Gastroesophageal sphincter (tissue), 4 donors: Measurements from ENCODE around the gene NRG2. TPM values are rescaled to one million over a fixed set of nuclear protein-coding genes. Genes with fewer than 3 reads are reported as not detected.

ENCODE experiments used
- ATAC-seq: fragments of 150-250 bp; one replicate; pipeline ENCODE4 v1.9.1; 2016; ENCODE audit warnings: mild to moderate bottlenecking, moderate library complexity
- H3K27ac ChIP-seq, 4 donors: fragments of 200-600 bp; sonication (generic) in 3 of 4; 1 replicate in 3 of 4; 2 replicates in 1 of 4; pipeline ENCODE4 v1.5.1; 2016 to 2019
- H3K27me3 ChIP-seq: fragments of 200-600 bp; sonication (generic); one replicate; pipeline ENCODE4 v1.5.1; 2019
- H3K36me3 ChIP-seq, 2 donors: fragments of 200-600 bp; sonication (generic); one replicate each; pipeline ENCODE4 v1.5.1; 2019; ENCODE audit warnings: control low read depth in 1 of 2
- H3K4me1 ChIP-seq, 3 donors: fragments of 200-600 bp; sonication (generic); 1 replicate in 2 of 3; 2 replicates in 1 of 3; pipeline ENCODE4 v1.5.1; 2016 to 2019; ENCODE audit warnings: control low read depth in 2 of 3
- H3K4me3 ChIP-seq, 2 donors: fragments of 200-600 bp; sonication (generic); one replicate each; pipeline ENCODE4 v1.5.1; 2019; ENCODE audit warnings: mild to moderate bottlenecking in 1 of 2, moderate library complexity in 1 of 2
- H3K9me3 ChIP-seq, 3 donors: fragments of 200-600 bp; sonication (generic); one replicate each; pipeline ENCODE4 v1.5.1; 2017 to 2019; ENCODE audit warnings: control low read depth in 2 of 3
- EP300 ChIP-seq: sonication (generic); formaldehyde crosslinking; IDR thresholded peaks from one replicate; pipeline ENCODE4 v1.6.1; 2017; ENCODE audit warnings: antibody characterized with exemption, mild to moderate bottlenecking
- POLR2A ChIP-seq, 2 donors: fragments of 450-650 bp; IDR thresholded peaks; one replicate each; pipeline ENCODE4 v1.6.1; 2017; ENCODE audit warnings: antibody characterized with exemption in 2 of 2, mild to moderate bottlenecking in 2 of 2, moderate library complexity in 1 of 2
- POLR2AphosphoS5 ChIP-seq: sonication (generic); formaldehyde crosslinking; IDR thresholded peaks from one replicate; pipeline ENCODE4 v1.6.1; 2017; ENCODE audit warnings: antibody characterized with exemption
- WGBS, 2 donors: methylation state at CpG; one replicate each; pipeline ENCODE4 v1.1.5; 2018; ENCODE audit warnings: low coverage in 1 of 2; 5-methylcytosine and 5-hydroxymethylcytosine counted together
- total RNA-seq, 4 donors: library from RNA; depleted of rRNA; stranded (reverse); fragments of >200 nt; gene quantifications; one replicate each; pipeline ENCODE4 v1.1.0, GENCODE V29; 2016
- TF ChIP-seq, protein P1 (sequence below), 4 experiments: fragments of 200-600 bp in 2 of 4; fragments of 450-650 bp in 2 of 4; sonication (generic) in 1 of 4; IDR thresholded peaks; one replicate each; pipeline ENCODE4 v1.5.1; 2017 to 2019; ENCODE audit warnings: antibody characterized with exemption in 4 of 4, mild to moderate bottlenecking in 2 of 4, moderate library complexity in 2 of 4

The NRG2 gene
- total RNA-seq, 4 donors from 2014 or later: 3.2 to 7.6 (median 5.1) TPM

DNA sequence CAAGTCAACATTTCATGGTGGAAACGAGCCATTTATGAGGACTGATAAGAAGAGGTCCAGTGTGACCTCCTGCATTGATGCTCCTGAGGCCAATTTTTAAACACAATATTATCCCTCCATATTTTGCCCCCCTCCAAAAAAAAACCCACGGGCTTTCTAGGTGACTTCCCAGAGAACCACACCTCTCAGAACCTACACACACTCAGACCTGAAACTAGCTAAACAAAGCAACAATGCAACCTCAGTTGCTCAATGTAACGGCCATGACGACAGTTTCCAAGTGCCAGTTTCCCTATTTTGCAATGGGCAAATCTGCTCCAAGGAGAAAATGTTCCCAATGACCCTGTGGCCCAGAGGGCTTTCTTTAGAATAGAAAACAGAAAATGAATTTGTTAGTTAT, 3.5 kb downstream of the NRG2 start:
- no peaks in the 10 kb centered on the region for H3K36me3 ChIP-seq
- H3K27me3 ChIP-seq: no peaks in the 10 kb centered on the region
- H3K4me3 ChIP-seq: no peak overlapping the region
- H3K9me3 ChIP-seq: no peaks in the 10 kb centered on the region
- ATAC-seq: peak; percentile 26
- peaks cover 0 to 76% (median 11%) of the 10 kb centered on the region in 3 donors for H3K4me1 ChIP-seq
- peak overlapping the region; percentile 40 to 84 (median 69) for H3K27ac ChIP-seq
- WGBS, 2 donors: 64 to 83% methylated on average over 2 to 4 of the region's 4 CpGs
- TF ChIP-seq POLR2AphosphoS5 (peak; percentile 62), EP300 (no peak), POLR2A (IDR thresholded peaks at IDR 0.05) (no peak)
- TF ChIP-seq, protein P1, sequence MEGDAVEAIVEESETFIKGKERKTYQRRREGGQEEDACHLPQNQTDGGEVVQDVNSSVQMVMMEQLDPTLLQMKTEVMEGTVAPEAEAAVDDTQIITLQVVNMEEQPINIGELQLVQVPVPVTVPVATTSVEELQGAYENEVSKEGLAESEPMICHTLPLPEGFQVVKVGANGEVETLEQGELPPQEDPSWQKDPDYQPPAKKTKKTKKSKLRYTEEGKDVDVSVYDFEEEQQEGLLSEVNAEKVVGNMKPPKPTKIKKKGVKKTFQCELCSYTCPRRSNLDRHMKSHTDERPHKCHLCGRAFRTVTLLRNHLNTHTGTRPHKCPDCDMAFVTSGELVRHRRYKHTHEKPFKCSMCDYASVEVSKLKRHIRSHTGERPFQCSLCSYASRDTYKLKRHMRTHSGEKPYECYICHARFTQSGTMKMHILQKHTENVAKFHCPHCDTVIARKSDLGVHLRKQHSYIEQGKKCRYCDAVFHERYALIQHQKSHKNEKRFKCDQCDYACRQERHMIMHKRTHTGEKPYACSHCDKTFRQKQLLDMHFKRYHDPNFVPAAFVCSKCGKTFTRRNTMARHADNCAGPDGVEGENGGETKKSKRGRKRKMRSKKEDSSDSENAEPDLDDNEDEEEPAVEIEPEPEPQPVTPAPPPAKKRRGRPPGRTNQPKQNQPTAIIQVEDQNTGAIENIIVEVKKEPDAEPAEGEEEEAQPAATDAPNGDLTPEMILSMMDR (IDR thresholded peaks at IDR 0.05): no peak

DNA sequence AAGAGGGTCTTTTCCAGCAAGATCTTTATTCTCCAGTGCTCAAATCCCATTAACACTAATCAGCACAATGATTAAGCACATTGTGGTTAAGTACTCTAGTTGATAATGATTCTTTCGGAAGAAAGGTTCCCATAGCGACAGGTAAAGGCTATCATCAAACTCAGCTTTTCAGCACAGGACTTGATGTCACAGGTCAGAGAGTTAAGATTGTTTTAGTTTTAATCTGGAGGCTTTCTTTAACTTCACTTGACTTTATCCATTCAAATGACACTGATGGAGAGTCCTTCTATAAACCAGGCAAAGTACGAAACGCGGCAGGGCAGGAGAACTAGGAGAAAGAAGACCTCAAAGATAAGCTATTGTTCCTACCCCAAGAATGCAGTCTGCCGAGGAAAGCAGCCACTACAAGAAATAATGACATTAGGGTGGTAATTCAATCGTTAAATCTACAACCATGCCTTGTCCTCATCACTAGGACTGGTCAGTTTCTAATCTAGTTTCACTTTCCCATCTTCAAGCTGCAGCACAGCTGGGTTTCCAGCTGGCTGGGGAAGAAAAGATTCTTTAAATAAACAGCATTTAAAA, 4.6 kb downstream of the NRG2 start:
- no peaks in the 10 kb centered on the region for H3K27me3 ChIP-seq
- no peak for ATAC-seq
- 11 to 12% methylated on average over 7 of the region's 7 CpGs for WGBS, 2 donors
- peak overlapping the region; percentile 47 to 75 for H3K4me3 ChIP-seq
- H3K27ac ChIP-seq: peak overlapping the region; percentile 59 to 84 (median 78)
- TF ChIP-seq POLR2A (IDR thresholded peaks at IDR 0.05): no peak
- TF ChIP-seq POLR2AphosphoS5: no peak
- TF ChIP-seq, protein P1 (IDR thresholded peaks at IDR 0.05): no peak
- H3K36me3 ChIP-seq: no peaks in the 10 kb centered on the region
- H3K9me3 ChIP-seq: no peaks in the 10 kb centered on the region
- H3K4me1 ChIP-seq: peaks cover 0 to 70% (median 11%) of the 10 kb centered on the region in 3 donors

DNA sequence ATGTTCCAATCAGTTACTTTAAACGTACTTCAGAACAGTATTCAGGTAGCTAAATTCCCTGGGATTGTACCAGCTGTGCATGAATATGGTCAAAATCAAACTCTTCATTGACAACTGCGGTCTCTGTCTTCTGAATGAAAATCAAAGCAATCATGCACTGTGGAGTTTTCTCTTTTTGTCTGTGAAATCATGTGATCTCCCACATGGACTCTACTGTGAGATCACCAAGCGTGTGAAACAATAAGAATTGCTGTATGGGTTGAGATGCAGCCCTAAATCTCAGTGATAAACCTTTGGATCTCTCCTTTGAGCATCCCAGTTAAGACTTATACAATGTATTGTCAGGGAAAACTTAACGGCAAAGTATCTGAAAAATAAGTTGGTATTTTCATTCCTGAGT, 6.1 kb downstream of the NRG2 start:
- Histone ChIP-seq H3K9me3 (no peaks in the 10 kb centered on the region), H3K27ac (peak overlapping the region in 1 of 4 donors; percentile 23), H3K27me3 (no peaks in the 10 kb centered on the region), H3K4me3 (no peak overlapping the region), H3K4me1 (peaks cover 0 to 59% (median 10%) of the 10 kb centered on the region in 3 donors), H3K36me3 (no peaks in the 10 kb centered on the region)
- TF ChIP-seq POLR2A (IDR thresholded peaks at IDR 0.05) (no peak), EP300 (no peak), POLR2AphosphoS5 (no peak)
- TF ChIP-seq, protein P1 (IDR thresholded peaks at IDR 0.05): no peak
- 66 to 83% methylated on average over 4 of the region's 4 CpGs for whole genome bisulfite sequencing, 2 donors
- ATAC-seq: no peak

DNA sequence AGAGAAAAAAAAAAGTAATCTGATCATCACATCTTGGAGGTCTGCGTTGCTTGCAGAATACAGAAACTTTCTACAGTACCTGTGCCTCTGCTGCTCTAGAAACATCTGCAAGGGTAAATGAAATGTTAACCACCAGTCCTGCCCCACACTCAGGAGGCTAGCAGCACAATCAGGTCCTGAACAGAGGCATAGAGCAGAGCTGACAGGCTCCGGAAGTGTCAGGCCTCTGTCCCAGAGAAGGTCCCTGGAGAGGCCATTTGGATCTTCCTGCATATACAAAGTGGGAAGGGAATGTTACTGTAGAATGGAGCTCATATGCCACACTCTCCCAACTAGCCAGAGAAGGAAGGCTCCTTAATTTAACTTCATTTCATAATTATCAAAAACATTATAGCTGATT, 7.2 kb downstream of the NRG2 start:
- Histone ChIP-seq H3K9me3 (no peaks in the 10 kb centered on the region), H3K36me3 (no peaks in the 10 kb centered on the region), H3K27me3 (no peaks in the 10 kb centered on the region), H3K27ac (peak overlapping the region in 3 of 4 donors; percentile 26 to 44 (median 36)), H3K4me3 (no peak overlapping the region), H3K4me1 (peaks cover 0 to 47% (median 0%) of the 10 kb centered on the region in 3 donors)
- 69% methylated on average over 2 of the region's 2 CpGs; no CpG with 5 or more reads in 1 of the 2 donors for WGBS, 2 donors
- TF ChIP-seq POLR2AphosphoS5: no peak
- ATAC-seq: no peak

DNA sequence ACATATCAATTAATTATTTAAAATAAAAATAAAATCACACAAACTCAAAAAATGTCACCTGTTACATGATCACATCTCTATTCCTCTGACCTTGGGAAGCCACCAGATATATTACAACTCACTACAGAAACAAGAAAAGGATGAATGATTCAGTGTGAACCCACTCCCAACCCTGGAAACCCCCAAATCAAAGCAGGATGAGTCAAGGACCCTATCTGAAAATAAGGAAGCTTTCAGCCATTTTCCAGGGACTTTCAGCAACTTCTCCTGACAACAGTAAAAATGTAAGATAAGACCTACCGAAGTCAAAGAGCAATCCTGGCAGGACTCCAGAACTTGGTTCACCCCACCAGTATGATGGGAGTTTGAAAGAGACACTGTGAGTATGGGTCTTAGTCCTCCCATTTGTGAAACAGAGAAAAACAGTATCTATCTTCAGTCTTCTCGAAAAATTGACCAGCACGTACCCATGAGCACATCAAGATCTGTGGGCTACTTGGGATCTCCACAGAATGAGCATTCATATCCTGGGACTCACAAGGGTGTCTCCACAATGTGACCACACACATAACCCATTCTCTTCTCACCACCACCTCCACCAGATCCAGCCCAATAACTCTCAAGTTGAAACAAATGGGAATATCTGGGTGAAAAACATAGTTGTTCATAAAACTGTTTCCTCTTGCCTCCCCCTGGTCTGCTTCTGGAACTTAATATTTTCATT, 9.9 kb downstream of the NRG2 start:
- ATAC-seq: no peak
- no peak overlapping the region for H3K27ac ChIP-seq
- H3K36me3 ChIP-seq: no peaks in the 10 kb centered on the region
- no peak overlapping the region for H3K4me3 ChIP-seq
- 88 to 100% methylated on average over 2 of the region's 3 CpGs for whole genome bisulfite sequencing, 2 donors
- no peaks in the 10 kb centered on the region for H3K27me3 ChIP-seq
- TF ChIP-seq EP300 (no peak), POLR2AphosphoS5 (no peak), POLR2A (IDR thresholded peaks at IDR 0.05) (no peak)
- TF ChIP-seq, protein P1 (IDR thresholded peaks at IDR 0.05): no peak
- peaks cover 0 to 24% (median 0%) of the 10 kb centered on the region in 3 donors for H3K4me1 ChIP-seq
- no peaks in the 10 kb centered on the region for H3K9me3 ChIP-seq
